Adrenal gland (tissue), 12 donors: ENCODE data around the gene IL4R. TPM values are rescaled to one million over a fixed set of nuclear protein-coding genes. Genes with fewer than 3 reads are reported as not detected.

ENCODE experiments used
- DNase-seq, 7 donors: peaks; one replicate each; pipeline ENCODE4 v3.0.0-alpha.2; 2019 to 2020
- H3K27ac ChIP-seq, 5 donors: fragments of 200-600 bp; sonication (generic) in 4 of 5; 1 replicate in 3 of 5; 2 replicates in 2 of 5; pipeline versions ENCODE4 v1.5.1 to v1.8.0; 2016 to 2020; ENCODE audit warnings: mild to moderate bottlenecking in 1 of 5
- H3K27me3 ChIP-seq: fragments of 200-600 bp; 2 replicates; pipeline ENCODE4 v1.8.0; 2021
- H3K36me3 ChIP-seq, 2 donors: fragments of 200-600 bp; replicated peaks in 1 of 2; 1 replicate in 1 of 2; 2 replicates in 1 of 2; pipeline versions ENCODE4 v1.5.1 to v1.8.0; 2018 to 2022
- H3K4me1 ChIP-seq, 2 donors: fragments of 200-600 bp; replicated peaks in 1 of 2; 1 replicate in 1 of 2; 2 replicates in 1 of 2; pipeline versions ENCODE4 v1.5.1 to v1.8.0; 2018 to 2021
- H3K4me3 ChIP-seq, 4 donors: fragments of 200-600 bp; sonication (generic) in 3 of 4; one replicate each; pipeline ENCODE4 v1.5.1; 2016 to 2018
- H3K9me3 ChIP-seq, 3 donors: fragments of 200-600 bp; sonication (generic) in 1 of 3; replicated peaks in 1 of 3; 1 replicate in 2 of 3; 2 replicates in 1 of 3; pipeline versions ENCODE4 v1.5.1 to v1.8.0; 2016 to 2021
- POLR2A ChIP-seq, 2 donors: fragments of 450-650 bp; IDR thresholded peaks; one replicate each; pipeline ENCODE4 v1.6.1; 2017; ENCODE audit warnings: antibody characterized with exemption in 2 of 2, mild to moderate bottlenecking in 2 of 2, moderate library complexity in 1 of 2
- WGBS, 4 donors: extraction: QIAGEN DNeasy Blood & Tissue Kit in 2 of 4; methylation state at CpG; one replicate each; pipeline versions ENCODE4 v1.1.5 to v1.1.7; 2013 to 2017; 5-methylcytosine and 5-hydroxymethylcytosine counted together
- intact Hi-C, 2 donors: fragments of 100-400 bp; cut with DNase I; formaldehyde crosslinking; loops; one replicate each; pipeline versions ENCODE4 v1.14.1 to v1.15.0; 2022 to 2023
- polyA plus RNA-seq, 3 donors: library from polyadenylated mRNA; stranded (reverse); fragments of 200-250 nt in 2 of 3; fragments of 350-450 nt in 1 of 3; fragmentation: Illumina TruSeq in 1 of 3; extraction: RNeasy Lipid Tissue Mini Kit (QIAGEN cat#74804) in 1 of 3; gene quantifications; one replicate each; pipeline ENCODE4 v1.2.3, GENCODE V29; 2013 to 2014
- total RNA-seq, 9 donors: library from RNA; depleted of rRNA in 4 of 9; stranded (reverse); fragments of >200 nt in 4 of 9; fragments of 120-200 nt in 1 of 9; fragmentation: NEBNext Ultra II Directional in 1 of 9; extraction: Animal tissue kit (Norgen Biotek cat#: 25700) in 1 of 9; gene quantifications; one replicate each; pipeline versions ENCODE4 v1.1.0 to v1.2.4, GENCODE V29; 2013 to 2023
- TF ChIP-seq, protein P1 (sequence below), 6 experiments: fragments of 450-650 bp in 4 of 6; fragments of 200-600 bp in 2 of 6; sonication (generic) in 1 of 6; IDR thresholded peaks; 1 replicate in 5 of 6; 2 replicates in 1 of 6; pipeline versions ENCODE4 v1.5.1 to v1.8.0; 2016 to 2021; ENCODE audit warnings: antibody characterized with exemption in 6 of 6, mild to moderate bottlenecking in 2 of 6, moderate library complexity in 1 of 6
- donor health status: healthy with polysubstance abuse.
- donor health status: Bipolar disorder and iron deficiency.
- donor health status: DM: yes; HTN: yes; CAD: no.
- donor health status: DM: no; HTN: no; CAD: no.
- donor health status: DM: no; HTN: no; CAD: no.
- donor health status: DM: yes; HTN: yes; CAD: no.

The IL4R gene
- total and polyA plus RNA-seq, 12 donors: 3.1 to 142 (median 50.0) TPM

DNA sequence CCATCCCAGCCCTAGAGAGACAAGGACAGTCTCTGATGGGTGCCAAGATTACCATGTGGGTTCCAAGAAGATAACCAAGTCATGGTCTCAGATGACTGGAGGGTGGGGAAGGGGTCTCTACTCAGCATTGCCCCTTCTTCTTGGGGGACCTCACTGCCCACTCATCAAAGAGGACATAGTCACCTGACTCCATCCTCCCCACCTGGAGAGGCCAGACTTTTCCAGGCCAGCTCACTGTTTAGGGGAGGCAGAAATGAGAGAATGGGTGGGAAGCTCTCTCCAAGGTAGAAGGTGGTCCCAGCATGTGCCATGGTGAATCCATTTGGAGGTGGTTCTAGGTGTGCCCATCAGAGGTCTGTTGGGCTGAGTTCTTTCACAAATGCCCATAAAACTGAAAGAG, 67.5 kb downstream of the IL4R start:
- H3K4me3 ChIP-seq: no peak overlapping the region
- no peaks in the 10 kb centered on the region for H3K4me1 ChIP-seq
- H3K9me3 ChIP-seq: no peaks in the 10 kb centered on the region
- no peaks in the 10 kb centered on the region for H3K27me3 ChIP-seq
- no peaks in the 10 kb centered on the region for H3K36me3 ChIP-seq
- peak in 1 of 7 donors; percentile 6 for DNase-seq
- H3K27ac ChIP-seq: no peak overlapping the region
- intact Hi-C loops: no loop called here
- TF ChIP-seq POLR2A (IDR thresholded peaks at IDR 0.05): no peak
- TF ChIP-seq, protein P1, sequence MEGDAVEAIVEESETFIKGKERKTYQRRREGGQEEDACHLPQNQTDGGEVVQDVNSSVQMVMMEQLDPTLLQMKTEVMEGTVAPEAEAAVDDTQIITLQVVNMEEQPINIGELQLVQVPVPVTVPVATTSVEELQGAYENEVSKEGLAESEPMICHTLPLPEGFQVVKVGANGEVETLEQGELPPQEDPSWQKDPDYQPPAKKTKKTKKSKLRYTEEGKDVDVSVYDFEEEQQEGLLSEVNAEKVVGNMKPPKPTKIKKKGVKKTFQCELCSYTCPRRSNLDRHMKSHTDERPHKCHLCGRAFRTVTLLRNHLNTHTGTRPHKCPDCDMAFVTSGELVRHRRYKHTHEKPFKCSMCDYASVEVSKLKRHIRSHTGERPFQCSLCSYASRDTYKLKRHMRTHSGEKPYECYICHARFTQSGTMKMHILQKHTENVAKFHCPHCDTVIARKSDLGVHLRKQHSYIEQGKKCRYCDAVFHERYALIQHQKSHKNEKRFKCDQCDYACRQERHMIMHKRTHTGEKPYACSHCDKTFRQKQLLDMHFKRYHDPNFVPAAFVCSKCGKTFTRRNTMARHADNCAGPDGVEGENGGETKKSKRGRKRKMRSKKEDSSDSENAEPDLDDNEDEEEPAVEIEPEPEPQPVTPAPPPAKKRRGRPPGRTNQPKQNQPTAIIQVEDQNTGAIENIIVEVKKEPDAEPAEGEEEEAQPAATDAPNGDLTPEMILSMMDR (IDR thresholded peaks at IDR 0.05): no peak

GRCh38 chr16:27381974-27382855, 68.4 kb downstream of the IL4R start:
- 77 to 82% (median 80%) methylated on average over 10 of the region's 10 CpGs for WGBS, 4 donors
- intact Hi-C loops: no loop called here
- H3K9me3 ChIP-seq: no peaks in the 10 kb centered on the region

GRCh38 chr16:27383556-27384243, 69.9 kb downstream of the IL4R start:
- TF ChIP-seq POLR2A (IDR thresholded peaks at IDR 0.05): no peak
- TF ChIP-seq, protein P1 (IDR thresholded peaks at IDR 0.05): no peak
- intact Hi-C loops: no loop called here
- Histone ChIP-seq H3K27ac (peak overlapping the region in 2 of 5 donors; percentile 8 to 17), H3K36me3 (no peaks in the 10 kb centered on the region), H3K4me3 (no peak overlapping the region), H3K4me1 (no peaks in the 10 kb centered on the region), H3K9me3 (no peaks in the 10 kb centered on the region), H3K27me3 (no peaks in the 10 kb centered on the region)
- 62 to 72% (median 67%) methylated on average over 11 to 15 of the region's 15 CpGs for WGBS, 4 donors
- peak in 3 of 7 donors; percentile 42 to 61 (median 49) for DNase-seq

More at GRCh38 chr16:27381974-27382855, 68.4 kb downstream of the IL4R start:
- Histone ChIP-seq H3K27me3 (no peaks in the 10 kb centered on the region), H3K27ac (no peak overlapping the region), H3K36me3 (no peaks in the 10 kb centered on the region), H3K4me3 (no peak overlapping the region), H3K4me1 (no peaks in the 10 kb centered on the region)
- DNase-seq: peak in 1 of 7 donors; percentile 6
- TF ChIP-seq POLR2A (IDR thresholded peaks at IDR 0.05): no peak
- TF ChIP-seq, protein P1 (IDR thresholded peaks at IDR 0.05): no peak

- intact Hi-C loops: no loop called here
- WGBS, 4 donors: 55 to 69% (median 61%) methylated on average over 5 of the region's 5 CpGs
- peak in 2 of 7 donors; percentile 2 to 15 for DNase-seq
- H3K27ac ChIP-seq: peak overlapping the region in 1 of 5 donors; percentile 17
- H3K36me3 ChIP-seq: no peaks in the 10 kb centered on the region
- H3K27me3 ChIP-seq: no peaks in the 10 kb centered on the region
- H3K4me3 ChIP-seq: no peak overlapping the region
- no peaks in the 10 kb centered on the region for H3K9me3 ChIP-seq
- no peaks in the 10 kb centered on the region for H3K4me1 ChIP-seq
- no peak for TF ChIP-seq POLR2A (IDR thresholded peaks at IDR 0.05)
- TF ChIP-seq, protein P1 (IDR thresholded peaks at IDR 0.05): no peak
Observed at GRCh38 chr16:27384425-27384824, 70.7 kb downstream of the IL4R start.
